ENCODE results near the gene CCP110. TPM values are rescaled to one million over a fixed set of nuclear protein-coding genes. Genes with fewer than 3 reads are reported as not detected.

Gene CCP110
- total and polyA plus RNA-seq, 2 donors (not counting 1 experiment from before 2014, with no cell fraction given) = 4.9 to 23.6 TPM

DNA sequence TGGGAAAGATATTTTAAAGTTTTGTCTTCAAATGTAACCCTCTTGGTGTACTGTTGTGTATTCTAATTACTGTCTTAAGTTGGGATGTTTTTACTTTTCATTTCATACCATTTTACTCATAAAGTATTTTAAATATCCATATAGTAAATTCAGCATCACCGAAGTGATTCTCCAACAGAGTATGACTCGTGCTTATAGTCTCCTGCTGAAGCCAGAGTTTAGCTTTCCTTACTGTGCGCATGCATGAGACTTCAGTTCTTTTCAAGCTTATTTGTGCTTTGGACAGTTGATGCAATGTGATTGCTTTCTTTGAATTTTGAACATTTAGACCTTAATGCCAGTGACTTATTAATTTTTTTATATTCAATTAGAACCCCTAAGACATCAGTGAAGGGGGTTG, 24.4 kb downstream of the CCP110 start:
- H3K36me3 ChIP-seq (replicated peaks in 1 of 2; ENCODE audit: control extremely low read depth in 1 of 2, control insufficient read depth in 1 of 2, extremely low read depth in 1 of 2, insufficient read depth in 2 of 2, low read length in 1 of 2) = peaks cover 0 to 16% of the 10 kb centered on the region in 2 experiments
- H3K9me3 Mint-ChIP-seq (ENCODE audit: insufficient read depth) = no peaks in the 10 kb centered on the region
- POLR2A ChIA-PET = interaction anchor here (0.6 kb wide), 1 partner anchor 46 kb away, joined by 3 read pairs; no protein-coding TSS in a partner anchor
- no peaks in the 10 kb centered on the region for H4K20me1 ChIP-seq (ENCODE audit: control insufficient read depth, insufficient read depth, low read length, poor library complexity, severe bottlenecking)
- no peak overlapping the region for H3K9ac ChIP-seq (ENCODE audit: low read length)
- no peak overlapping the region for H3K4me3 Mint-ChIP-seq
- no peak overlapping the region for H3K27ac ChIP-seq (ENCODE audit: low read length in 2 of 2)
- no peak overlapping the region for H3K4me2 ChIP-seq (replicated peaks; ENCODE audit: low read depth, low read length, poor library complexity, severe bottlenecking)
- H3K27me3 ChIP-seq (replicated peaks in 1 of 4; ENCODE audit: control extremely low read depth in 1 of 4, control insufficient read depth in 3 of 4, insufficient read depth in 4 of 4, low read length in 3 of 4) = no peaks in the 10 kb centered on the region
- H3K27me3 Mint-ChIP-seq = no peaks in the 10 kb centered on the region
- H3K79me2 ChIP-seq (ENCODE audit: control insufficient read depth, insufficient read depth, low read length) = no peaks in the 10 kb centered on the region
- intact Hi-C loops (cut with micrococcal nuclease) = no loop called here
- no peak overlapping the region for H2AFZ ChIP-seq (ENCODE audit: insufficient read depth, low read depth, low read length, poor library complexity, severe bottlenecking)
- no peaks in the 10 kb centered on the region for H3K9me3 ChIP-seq (ENCODE audit: control extremely low read depth in 1 of 3, control insufficient read depth in 2 of 3, insufficient read depth in 1 of 3, low read length in 2 of 3)
- ATAC-seq (ENCODE audit: low read depth) (no peak), DNase-seq (no peak)
- no peaks in the 10 kb centered on the region for H3K4me1 Mint-ChIP-seq
- TF ChIP-seq, protein P1, sequence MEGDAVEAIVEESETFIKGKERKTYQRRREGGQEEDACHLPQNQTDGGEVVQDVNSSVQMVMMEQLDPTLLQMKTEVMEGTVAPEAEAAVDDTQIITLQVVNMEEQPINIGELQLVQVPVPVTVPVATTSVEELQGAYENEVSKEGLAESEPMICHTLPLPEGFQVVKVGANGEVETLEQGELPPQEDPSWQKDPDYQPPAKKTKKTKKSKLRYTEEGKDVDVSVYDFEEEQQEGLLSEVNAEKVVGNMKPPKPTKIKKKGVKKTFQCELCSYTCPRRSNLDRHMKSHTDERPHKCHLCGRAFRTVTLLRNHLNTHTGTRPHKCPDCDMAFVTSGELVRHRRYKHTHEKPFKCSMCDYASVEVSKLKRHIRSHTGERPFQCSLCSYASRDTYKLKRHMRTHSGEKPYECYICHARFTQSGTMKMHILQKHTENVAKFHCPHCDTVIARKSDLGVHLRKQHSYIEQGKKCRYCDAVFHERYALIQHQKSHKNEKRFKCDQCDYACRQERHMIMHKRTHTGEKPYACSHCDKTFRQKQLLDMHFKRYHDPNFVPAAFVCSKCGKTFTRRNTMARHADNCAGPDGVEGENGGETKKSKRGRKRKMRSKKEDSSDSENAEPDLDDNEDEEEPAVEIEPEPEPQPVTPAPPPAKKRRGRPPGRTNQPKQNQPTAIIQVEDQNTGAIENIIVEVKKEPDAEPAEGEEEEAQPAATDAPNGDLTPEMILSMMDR (IDR thresholded peaks at IDR 0.05) = no peak
- TF ChIP-seq EZH2 (IDR thresholded peaks at IDR 0.05; ENCODE audit: borderline replicate concordance, insufficient read depth, low read depth, low read length, poor library complexity, severe bottlenecking) = no peak
- CTCF ChIA-PET = interaction anchor here (0.6 kb wide), 1 partner anchor 10 kb away, joined by 3 read pairs; no protein-coding TSS in a partner anchor
- no peak overlapping the region for H3K27ac Mint-ChIP-seq
- no peak overlapping the region for H3K4me3 ChIP-seq (ENCODE audit: control extremely low read depth in 1 of 5, extremely low read depth in 1 of 5, insufficient read depth in 1 of 5, low read depth in 2 of 5, low read length in 4 of 5)
- WGBS (ENCODE audit: insufficient coverage) = 100% methylated on average over 1 of the region's 3 CpGs
- no peaks in the 10 kb centered on the region for H3K4me1 ChIP-seq (ENCODE audit: control insufficient read depth in 2 of 2, insufficient read depth in 2 of 2, low read length in 2 of 2)

DNA sequence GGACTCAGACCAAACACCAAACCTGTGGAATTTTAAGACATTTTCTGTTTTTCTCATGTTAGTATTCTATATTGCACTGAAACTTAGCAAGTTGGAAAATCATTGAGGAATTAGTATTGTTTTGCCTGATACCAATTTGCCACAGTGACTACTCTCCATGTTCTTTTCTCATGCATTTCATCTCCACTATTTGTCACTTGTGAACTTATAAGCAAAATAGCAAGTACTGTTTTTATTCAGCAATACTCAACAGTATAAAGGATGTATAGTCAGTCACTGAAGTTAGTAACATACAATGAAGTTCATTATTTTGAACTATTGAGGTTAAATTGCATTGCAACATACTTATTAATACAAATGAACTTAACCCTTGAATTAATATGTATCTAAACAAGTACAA, 25.9 kb downstream of the CCP110 start:
- POLR2A ChIA-PET = no interaction called here
- no peak overlapping the region for H3K27ac ChIP-seq (ENCODE audit: low read length in 2 of 2)
- CTCF ChIA-PET = no interaction called here

More for the DNA sequence above, 25.9 kb downstream of the CCP110 start:
- H3K9me3 ChIP-seq (ENCODE audit: control extremely low read depth in 1 of 3, control insufficient read depth in 2 of 3, insufficient read depth in 1 of 3, low read length in 2 of 3) = no peaks in the 10 kb centered on the region
- no peak for ATAC-seq (ENCODE audit: low read depth)
- H3K27me3 ChIP-seq (replicated peaks in 1 of 4; ENCODE audit: control extremely low read depth in 1 of 4, control insufficient read depth in 3 of 4, insufficient read depth in 4 of 4, low read length in 3 of 4) = no peaks in the 10 kb centered on the region
- no peaks in the 10 kb centered on the region for H3K79me2 ChIP-seq (ENCODE audit: control insufficient read depth, insufficient read depth, low read length)
- intact Hi-C loops (cut with micrococcal nuclease) = loop anchor here (10.0 kb wide), 1 partner anchor 1355 kb away; the partner anchor contains the start of genes DCUN1D3 and LYRM1
- no peak overlapping the region for H3K27ac Mint-ChIP-seq
- H3K9me3 Mint-ChIP-seq (ENCODE audit: insufficient read depth) = no peaks in the 10 kb centered on the region
- TF ChIP-seq, protein P1 (IDR thresholded peaks at IDR 0.05) = no peak
- TF ChIP-seq EZH2 (IDR thresholded peaks at IDR 0.05; ENCODE audit: borderline replicate concordance, insufficient read depth, low read depth, low read length, poor library complexity, severe bottlenecking) = no peak
- DNase-seq = no peak
- no peaks in the 10 kb centered on the region for H3K27me3 Mint-ChIP-seq
- H2AFZ ChIP-seq (ENCODE audit: insufficient read depth, low read depth, low read length, poor library complexity, severe bottlenecking) = no peak overlapping the region
- no peak overlapping the region for H3K9ac ChIP-seq (ENCODE audit: low read length)
- H3K36me3 ChIP-seq (replicated peaks in 1 of 2; ENCODE audit: control extremely low read depth in 1 of 2, control insufficient read depth in 1 of 2, extremely low read depth in 1 of 2, insufficient read depth in 2 of 2, low read length in 1 of 2) = peaks cover 0 to 9% of the 10 kb centered on the region in 2 experiments
- no peak overlapping the region for H3K4me2 ChIP-seq (replicated peaks; ENCODE audit: low read depth, low read length, poor library complexity, severe bottlenecking)
- no peak overlapping the region for H3K4me3 ChIP-seq (ENCODE audit: control extremely low read depth in 1 of 5, extremely low read depth in 1 of 5, insufficient read depth in 1 of 5, low read depth in 2 of 5, low read length in 4 of 5)
- H3K4me3 Mint-ChIP-seq = no peak overlapping the region
- peaks cover 3 to 5% of the 10 kb centered on the region in 2 donors for H3K4me1 ChIP-seq (ENCODE audit: control insufficient read depth in 2 of 2, insufficient read depth in 2 of 2, low read length in 2 of 2)
- H3K4me1 Mint-ChIP-seq = peaks cover 3% of the 10 kb centered on the region
- H4K20me1 ChIP-seq (ENCODE audit: control insufficient read depth, insufficient read depth, low read length, poor library complexity, severe bottlenecking) = no peaks in the 10 kb centered on the region

Data from B cell (primary cell).